GM23338 (cell line): ENCODE data around the gene LEP. TPM values are rescaled to one million over a fixed set of nuclear protein-coding genes. Genes with fewer than 3 reads are reported as not detected.
A peak's percentile ranks its signal among the peaks of the same experiment; 100 is the strongest.

Experiments used
- ATAC-seq: fragments of 200-7000 bp; cut with Tn5 transposase; 3 replicates; pipeline ENCODE4 v1.9.1; 2020
- DNase-seq: peaks from one replicate; pipeline ENCODE4 v3.0.0-alpha.2; 2015; ENCODE audit warnings: low spot score
- H2AFZ ChIP-seq: fragments of 200-600 bp; sonication (generic); 2 replicates; pipeline ENCODE4 v1.8.0; 2016; ENCODE audit warnings: antibody characterized with exemption, mild to moderate bottlenecking, moderate library complexity
- H3F3A ChIP-seq: fragments of 200-600 bp; sonication (generic); replicated peaks from 2 replicates; pipeline ENCODE4 v1.8.0; 2017; ENCODE audit warnings: antibody characterized with exemption, mixed run types, low read depth
- H3K27ac ChIP-seq: fragments of 200-600 bp; sonication (generic); 2 replicates; pipeline ENCODE4 v1.6.1; 2016; ENCODE audit warnings: low read depth
- H3K27me3 ChIP-seq: fragments of 200-600 bp; sonication (generic); 2 replicates; pipeline ENCODE4 v1.8.0; 2016; ENCODE audit warnings: mild to moderate bottlenecking, mixed run types, moderate library complexity; ENCODE audit not compliant: insufficient read depth
- H3K36me3 ChIP-seq: fragments of 200-600 bp; sonication (generic); 2 replicates; pipeline ENCODE4 v1.8.0; 2016; ENCODE audit warnings: mild to moderate bottlenecking; ENCODE audit not compliant: insufficient read depth
- H3K4me1 ChIP-seq: fragments of 200-600 bp; sonication (generic); 2 replicates; pipeline ENCODE4 v1.8.0; 2016; ENCODE audit warnings: mild to moderate bottlenecking, moderate library complexity; ENCODE audit not compliant: insufficient read depth
- H3K4me2 ChIP-seq: fragments of 200-600 bp; sonication (generic); 2 replicates; pipeline ENCODE4 v1.7.1; 2017; ENCODE audit warnings: mixed run types
- H3K4me3 ChIP-seq: fragments of 200-600 bp; sonication (generic); 2 replicates; pipeline ENCODE4 v1.6.1; 2016; ENCODE audit warnings: mixed run types
- H3K79me2 ChIP-seq: fragments of 200-600 bp; sonication (generic); replicated peaks from 2 replicates; pipeline ENCODE4 v1.8.0; 2017; ENCODE audit warnings: mild to moderate bottlenecking; ENCODE audit not compliant: insufficient read depth
- H3K9me2 ChIP-seq: fragments of 200-600 bp; sonication (generic); 2 replicates; pipeline ENCODE4 v1.8.0; 2017; ENCODE audit not compliant: insufficient read depth
- H4K20me1 ChIP-seq: fragments of 200-600 bp; sonication (generic); replicated peaks from 2 replicates; pipeline ENCODE4 v1.8.0; 2017; ENCODE audit warnings: mild to moderate bottlenecking; ENCODE audit not compliant: insufficient read depth
- H3K27ac Mint-ChIP-seq: 2 replicates; pipeline ENCODE4 v1.8.0; 2020; ENCODE audit warnings: inconsistent platforms, mild to moderate bottlenecking, moderate library complexity, mixed read lengths
- H3K27me3 Mint-ChIP-seq: 3 replicates; pipeline ENCODE4 v1.8.0; 2022; ENCODE audit warnings: low read depth, mild to moderate bottlenecking, moderate library complexity, mixed read lengths, inconsistent platforms; ENCODE audit not compliant: insufficient read depth, poor library complexity
- H3K36me3 Mint-ChIP-seq: 3 replicates; pipeline ENCODE4 v1.8.0; 2021; ENCODE audit warnings: low read depth, mild to moderate bottlenecking, inconsistent platforms, moderate library complexity, mixed read lengths
- H3K4me1 Mint-ChIP-seq: 3 replicates; pipeline ENCODE4 v1.8.0; 2020; ENCODE audit warnings: mild to moderate bottlenecking, inconsistent platforms, mixed read lengths
- H3K4me3 Mint-ChIP-seq: 3 replicates; pipeline ENCODE4 v1.8.0; 2021; ENCODE audit warnings: moderate library complexity, mild to moderate bottlenecking, inconsistent platforms, mixed read lengths
- H3K9me3 Mint-ChIP-seq: 3 replicates; pipeline ENCODE4 v1.8.0; 2020; ENCODE audit warnings: moderate library complexity, mild to moderate bottlenecking, inconsistent platforms, mixed read lengths
- CREB1 ChIP-seq: fragments of 250-450 bp; sonication (Bioruptor Pico); IDR thresholded peaks from 2 replicates; pipeline ENCODE4 v1.5.0; 2020; ENCODE audit warnings: low read depth, mild to moderate bottlenecking, moderate library complexity
- CTCF ChIP-seq, 2 experiments: fragments of 200-600 bp in 1 of 2; sonication (generic) in 1 of 2; conservative IDR thresholded peaks; 2 replicates each; pipeline versions ENCODE4 v1.5.1 to v1.6.1; 2016 to 2017; ENCODE audit warnings: antibody characterized with exemption in 2 of 2, low read depth in 2 of 2, mild to moderate bottlenecking in 2 of 2, moderate library complexity in 1 of 2
- ETS1 ChIP-seq: IDR thresholded peaks from 2 replicates; pipeline ENCODE4 v1.6.1; 2016; ENCODE audit warnings: antibody characterized with exemption
- EZH2 ChIP-seq: fragments of 200-600 bp; sonication (generic); IDR thresholded peaks from one replicate; pipeline ENCODE4 v1.8.0; 2017; ENCODE audit warnings: antibody characterized with exemption, mild to moderate bottlenecking, low read depth; ENCODE audit not compliant: unreplicated experiment
- EZH2phosphoT487 ChIP-seq: fragments of 200-600 bp; sonication (generic); IDR thresholded peaks from one replicate; pipeline ENCODE4 v1.8.1; 2018; ENCODE audit warnings: antibody characterized with exemption; ENCODE audit not compliant: unreplicated experiment
- JUNB ChIP-seq: IDR thresholded peaks from one replicate; pipeline ENCODE4 v1.6.1; 2016; ENCODE audit warnings: antibody characterized with exemption; ENCODE audit not compliant: unreplicated experiment
- NANOG ChIP-seq: IDR thresholded peaks from 2 replicates; pipeline ENCODE4 v1.6.1; 2016; ENCODE audit warnings: antibody characterized with exemption, borderline replicate concordance
- POLR2AphosphoS5 ChIP-seq: IDR thresholded peaks from 2 replicates; pipeline ENCODE4 v1.6.1; 2016; ENCODE audit warnings: antibody characterized with exemption, low read depth
- REST ChIP-seq: IDR thresholded peaks from one replicate; pipeline ENCODE4 v1.6.1; 2018; ENCODE audit warnings: antibody characterized with exemption; ENCODE audit not compliant: unreplicated experiment
- ZNF114 ChIP-seq: fragments of 250-450 bp; sonication (Bioruptor Pico); IDR thresholded peaks from 2 replicates; pipeline ENCODE4 v1.5.0; 2020; ENCODE audit warnings: mild to moderate bottlenecking, moderate library complexity
- polyA plus RNA-seq: library from polyadenylated mRNA; unstranded; fragments of >200 nt; fragmentation: Nextera tagmentation; extraction: Ambion mirVana; gene quantifications from 2 replicates; pipeline ENCODE4 v1.2.1, GENCODE V29; 2016
- total RNA-seq: library from RNA; depleted of rRNA; stranded (reverse); fragments of >200 nt; shearing (Covaris generic); gene quantifications from 2 replicates; pipeline ENCODE4 v1.2.3, GENCODE V29; 2014

Gene LEP
- total and polyA plus RNA-seq, 2 experiments from 2014 or later: not detected

- TF ChIP-seq CTCF (conservative IDR thresholded peaks at IDR 0.05; ENCODE audit: low read depth in 2 of 2) (no peak), CREB1 (CRISPR knock-in tag) (no peak), REST (no peak), ETS1 (no peak), POLR2AphosphoS5 (no peak), JUNB (no peak), NANOG (no peak), ZNF114 (CRISPR knock-in tag) (no peak), EZH2phosphoT487 (no peak)
Measured at GRCh38 chr7:128257458-128257857, 16.4 kb downstream of the LEP start (continued).

GRCh38 chr7:128259131-128260061 is 18.3 kb downstream of the LEP start:
- H3K4me2 ChIP-seq: peak overlapping the region; percentile 64
- H3K9me2 ChIP-seq: peaks cover 1% of the 10 kb centered on the region; the same call in 1 of the 2 replicates
- Mint-ChIP-seq H3K9me3 (no peaks in the 10 kb centered on the region), H3K4me3 (peak overlapping the region; percentile 3; the same call in 1 of the 3 replicates), H3K4me1 (peaks cover 30% of the 10 kb centered on the region), H3K27me3 (peaks cover 24% of the 10 kb centered on the region), H3K27ac (0 out of 2 replicates have a peak overlapping the region, but pooled peaks have one; percentile 10), H3K36me3 (no peaks in the 10 kb centered on the region)
- H3K36me3 ChIP-seq: no peaks in the 10 kb centered on the region
- peak overlapping the region; percentile 66; the same call in 1 of the 2 replicates for H2AFZ ChIP-seq
- H3K27ac ChIP-seq: no peak overlapping the region
- H3K79me2 ChIP-seq: no peaks in the 10 kb centered on the region
- peak; percentile 52 for ATAC-seq
- H4K20me1 ChIP-seq: no peaks in the 10 kb centered on the region
- no peaks in the 10 kb centered on the region for H3K27me3 ChIP-seq
- DNase-seq: no peak
- H3K4me1 ChIP-seq: peaks cover 16% of the 10 kb centered on the region
- H3K4me3 ChIP-seq: no peak overlapping the region
- no peaks in the 10 kb centered on the region for H3F3A ChIP-seq
- TF ChIP-seq EZH2phosphoT487 (no peak), NANOG (no peak), EZH2 (no peak), ETS1 (no peak)
